SKM-1 treated with dmso at 0.1 percent for 144 hours (cell line): Measurements from ENCODE around the gene S100A6.
"Not testable (repeated sequence)": the region's sequence is repeated elsewhere in the genome, so short reads cannot be mapped to it uniquely, and the experiment has no call there.

Experiments used
- DNase-seq: peaks from one replicate; lab custom pipeline; 2025; ENCODE audit not compliant: unreplicated experiment; lab: John Stamatoyannopoulos, UW

S100A6 gene

GRCh38 chr1:153535242-153536011 lies at the start of gene S100A6:
TSS of gene S100A6 (minus strand) at chr1:153535991. CDS start at chr1:153535339, 652 bp downstream.
- no peak for DNase-seq

GRCh38 chr1:153585006-153585405 lies 49.2 kb upstream of the S100A6 start:
- no peak for DNase-seq

- DNase-seq, result no peak
These were observed 48.2 kb upstream of the S100A6 start for GRCh38 chr1:153583976-153584375.

GRCh38 chr1:153583514-153583913 lies 47.7 kb upstream of the S100A6 start:
- DNase-seq, result not testable (repeated sequence)

GRCh38 chr1:153582836-153583235 lies 47.0 kb upstream of the S100A6 start:
- not testable (repeated sequence) for DNase-seq

GRCh38 chr1:153578936-153579335 lies 43.1 kb upstream of the S100A6 start:
- no peak for DNase-seq

GRCh38 chr1:153578490-153578889 lies 42.7 kb upstream of the S100A6 start:
- no peak for DNase-seq

GRCh38 chr1:153577624-153578051 lies 41.8 kb upstream of the S100A6 start:
- DNase-seq, result no peak

GRCh38 chr1:153577138-153577537 lies 41.3 kb upstream of the S100A6 start:
- DNase-seq, result peak; percentile 57

- DNase-seq, result not testable (repeated sequence)
These were observed 39.7 kb upstream of the S100A6 start for GRCh38 chr1:153575497-153575896.

- DNase-seq, result not testable (repeated sequence)
These were observed 39.3 kb upstream of the S100A6 start for GRCh38 chr1:153575081-153575491.

GRCh38 chr1:153573351-153573750 lies 37.6 kb upstream of the S100A6 start:
- DNase-seq, result peak; percentile 95

GRCh38 chr1:153572569-153573015 lies 36.8 kb upstream of the S100A6 start:
- peak; percentile 76 for DNase-seq

GRCh38 chr1:153571706-153572105 lies 35.9 kb upstream of the S100A6 start:
- no peak for DNase-seq

GRCh38 chr1:153570874-153571273 lies 35.1 kb upstream of the S100A6 start:
- DNase-seq, result no peak

- DNase-seq, result no peak
These were observed 33.7 kb upstream of the S100A6 start for GRCh38 chr1:153569465-153569864.

GRCh38 chr1:153568367-153569099 lies 32.7 kb upstream of the S100A6 start:
- DNase-seq, result peak; percentile 85

GRCh38 chr1:153567621-153568366 lies 32.0 kb upstream of the S100A6 start:
- no peak for DNase-seq

GRCh38 chr1:153566414-153567371 lies 30.9 kb upstream of the S100A6 start:
- DNase-seq, result peak; percentile 93
